CMK (cell line): ENCODE measurements around the gene HS6ST2.
A peak's percentile ranks its signal among the peaks of the same experiment; 100 is the strongest.

Experiments
- DNase-seq: peaks from one replicate; pipeline ENCODE4 v3.0.0-alpha.2; 2010; ENCODE audit warnings: low read depth

HS6ST2 gene

DNA sequence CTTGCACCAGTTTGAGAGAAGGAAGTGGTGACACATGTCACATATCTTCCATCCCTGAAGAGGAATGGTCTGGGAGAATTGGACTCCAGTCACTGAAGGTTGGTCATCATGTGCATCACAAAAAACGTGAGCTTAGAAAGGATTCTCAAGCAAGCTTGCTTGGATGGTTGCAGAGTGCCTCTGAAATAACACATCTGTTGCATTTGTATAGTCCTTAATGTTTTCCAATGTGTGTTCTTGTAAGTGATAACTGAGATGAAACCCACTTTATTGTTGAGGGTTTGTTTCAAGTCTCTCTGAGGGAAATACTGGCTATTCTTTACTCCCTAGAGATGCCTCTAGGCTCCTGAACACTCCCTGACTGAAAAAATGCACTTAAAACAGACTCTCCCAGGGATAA lies 285.1 kb downstream of the HS6ST2 start:
- no peak for DNase-seq

DNA sequence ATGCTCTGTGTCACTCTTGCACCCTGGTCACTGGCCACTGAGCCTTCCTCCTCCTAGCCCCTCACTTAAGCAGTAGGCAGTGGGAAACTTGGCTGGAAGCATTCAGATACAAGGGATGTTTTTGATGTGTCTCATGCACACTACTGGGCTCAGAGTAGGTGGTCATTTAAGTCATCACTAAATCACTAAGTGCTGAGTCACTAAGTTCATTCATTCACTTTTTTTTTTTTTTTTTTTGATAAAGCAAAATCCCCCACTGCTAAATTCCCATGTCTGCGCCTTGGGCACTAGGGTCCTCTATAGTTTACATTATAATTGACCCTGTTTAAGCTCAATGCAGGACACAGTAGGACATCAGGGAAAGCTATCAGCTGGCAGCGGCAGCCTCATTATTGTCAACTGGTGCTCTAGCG lies 287.2 kb downstream of the HS6ST2 start:
- no peak for DNase-seq

DNA sequence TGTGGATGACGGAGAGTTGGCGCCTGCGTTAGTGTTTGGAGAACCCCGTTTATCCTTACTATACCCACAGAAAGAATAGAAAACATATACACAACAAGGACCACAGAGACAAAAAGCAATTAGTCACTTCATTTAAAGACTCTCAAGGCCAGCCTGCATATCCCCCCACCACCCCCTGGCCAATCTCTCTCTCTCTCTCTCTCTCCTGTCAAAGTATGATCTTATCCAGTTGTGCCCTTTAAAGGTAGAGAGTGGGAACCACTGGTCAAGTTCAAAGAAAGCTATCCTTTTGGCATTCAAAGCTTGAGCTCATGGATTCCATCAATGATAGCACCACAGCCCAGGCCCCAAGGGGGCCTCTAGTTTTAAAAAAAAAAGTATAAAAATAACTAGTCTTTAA lies 289.3 kb downstream of the HS6ST2 start:
- DNase-seq = no peak

DNA sequence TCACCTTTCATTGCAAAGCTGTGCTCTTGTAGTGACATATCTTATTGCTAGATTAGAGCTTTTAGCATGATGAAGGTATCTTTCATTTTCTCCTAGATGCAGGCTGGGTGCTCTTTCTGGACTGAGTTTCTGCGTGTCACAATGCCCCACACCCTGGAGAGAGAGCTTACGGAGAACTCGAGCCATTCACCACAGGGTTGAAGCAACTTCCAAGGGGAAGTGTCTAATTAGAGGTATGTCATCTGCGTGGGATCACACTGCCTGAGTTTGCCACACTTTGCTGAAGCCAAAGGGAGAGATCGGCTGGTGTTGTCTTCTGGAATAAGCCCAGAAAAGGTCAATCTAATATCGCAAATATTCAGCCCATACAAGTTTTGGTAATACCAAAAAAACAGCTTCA lies 290.3 kb downstream of the HS6ST2 start:
- no peak for DNase-seq

DNA sequence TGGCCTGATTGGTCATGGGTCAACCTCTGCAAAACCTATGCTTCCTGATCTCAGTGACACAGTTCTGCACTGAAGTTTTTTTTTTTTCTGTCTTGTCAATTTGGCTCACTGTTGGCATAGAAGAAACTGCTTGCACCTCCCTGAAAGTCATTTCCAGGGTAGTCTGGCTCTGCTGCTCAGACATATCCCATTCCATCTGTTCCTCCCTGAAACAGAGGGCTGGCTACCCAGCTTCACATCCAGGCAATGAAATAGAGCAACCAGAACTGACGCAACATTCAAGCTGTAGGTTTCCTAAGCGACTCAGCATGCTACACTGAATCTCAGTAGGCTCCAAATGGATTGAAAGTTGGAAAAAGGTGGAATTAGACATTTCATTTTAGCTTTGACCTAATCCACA lies 292.8 kb downstream of the HS6ST2 start:
- no peak for DNase-seq

DNA sequence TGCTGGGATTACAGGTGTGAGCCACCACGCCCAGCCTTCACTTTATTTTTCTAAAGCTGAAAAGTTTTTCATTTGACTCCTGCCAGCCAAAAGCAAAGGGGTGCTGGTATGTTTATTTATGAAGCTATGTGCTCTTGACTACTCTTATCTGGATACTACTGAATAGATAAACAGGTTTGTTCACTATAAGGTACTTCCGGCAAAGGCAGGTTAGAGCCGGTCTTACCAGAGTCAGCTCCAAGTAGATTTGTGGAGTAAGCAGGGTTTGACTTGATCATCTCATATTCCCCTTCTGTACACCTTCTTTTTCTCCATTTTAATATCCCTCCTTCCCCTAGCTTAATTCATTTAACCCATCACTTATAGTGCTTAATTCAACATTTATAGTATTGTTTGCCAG lies 294.2 kb downstream of the HS6ST2 start:
- no peak for DNase-seq

DNA sequence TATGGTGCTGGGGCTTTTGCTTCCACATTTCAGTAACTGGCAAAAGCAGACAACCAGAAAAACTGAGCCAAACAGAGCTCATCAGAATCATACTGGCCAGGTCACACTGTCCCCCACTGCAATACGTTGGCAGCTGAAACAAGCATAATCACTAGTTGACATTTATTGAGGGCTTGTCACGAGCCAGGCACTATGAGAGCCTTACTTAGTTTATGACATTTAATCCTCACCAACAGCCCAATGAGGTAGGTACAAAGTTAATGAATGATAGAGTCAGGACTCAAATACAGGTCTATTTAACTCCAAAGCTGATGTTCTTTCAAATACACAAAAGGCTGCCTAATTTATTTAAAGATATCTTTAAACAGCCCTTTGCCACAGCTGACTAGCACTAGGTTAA lies 295.6 kb downstream of the HS6ST2 start:
- no peak for DNase-seq

DNA sequence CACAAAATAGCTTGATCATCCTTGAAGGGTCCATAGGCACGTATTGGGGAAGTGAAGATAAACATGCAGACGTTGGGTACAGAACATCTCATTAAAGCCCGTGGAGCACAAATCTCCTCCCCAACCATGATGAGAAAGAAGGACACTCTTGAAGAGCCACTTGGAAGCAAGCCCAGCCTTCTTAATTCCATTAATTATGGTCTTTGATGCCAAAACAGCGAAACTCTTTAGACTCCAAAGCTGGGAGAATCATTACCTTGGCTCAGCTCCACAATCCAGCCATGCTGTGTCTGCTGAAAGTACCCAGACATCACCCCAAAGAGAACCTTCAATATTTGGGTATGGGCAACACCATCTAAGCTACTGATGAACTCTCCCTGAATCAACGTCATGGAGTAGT lies 300.6 kb downstream of the HS6ST2 start:
- no peak for DNase-seq

DNA sequence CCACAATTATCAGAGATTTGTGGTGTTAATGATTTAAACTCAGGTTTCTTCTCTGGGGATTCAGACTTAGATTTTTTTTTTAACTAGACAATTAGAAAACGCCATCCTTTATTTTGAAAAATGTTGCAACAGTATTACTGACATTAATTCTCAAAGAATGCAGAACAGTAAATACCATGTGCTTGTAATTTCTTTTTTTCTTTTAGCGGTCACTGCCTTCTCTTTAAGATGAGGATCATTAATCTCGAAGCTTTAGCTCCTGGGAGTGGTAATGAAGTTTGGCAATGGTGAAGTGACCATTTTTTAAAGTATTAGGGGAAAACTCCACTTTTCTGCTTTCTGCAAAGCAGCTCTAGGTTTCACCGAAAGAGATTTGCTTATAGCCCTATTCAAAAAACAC lies 305.6 kb downstream of the HS6ST2 start:
- no peak for DNase-seq

DNA sequence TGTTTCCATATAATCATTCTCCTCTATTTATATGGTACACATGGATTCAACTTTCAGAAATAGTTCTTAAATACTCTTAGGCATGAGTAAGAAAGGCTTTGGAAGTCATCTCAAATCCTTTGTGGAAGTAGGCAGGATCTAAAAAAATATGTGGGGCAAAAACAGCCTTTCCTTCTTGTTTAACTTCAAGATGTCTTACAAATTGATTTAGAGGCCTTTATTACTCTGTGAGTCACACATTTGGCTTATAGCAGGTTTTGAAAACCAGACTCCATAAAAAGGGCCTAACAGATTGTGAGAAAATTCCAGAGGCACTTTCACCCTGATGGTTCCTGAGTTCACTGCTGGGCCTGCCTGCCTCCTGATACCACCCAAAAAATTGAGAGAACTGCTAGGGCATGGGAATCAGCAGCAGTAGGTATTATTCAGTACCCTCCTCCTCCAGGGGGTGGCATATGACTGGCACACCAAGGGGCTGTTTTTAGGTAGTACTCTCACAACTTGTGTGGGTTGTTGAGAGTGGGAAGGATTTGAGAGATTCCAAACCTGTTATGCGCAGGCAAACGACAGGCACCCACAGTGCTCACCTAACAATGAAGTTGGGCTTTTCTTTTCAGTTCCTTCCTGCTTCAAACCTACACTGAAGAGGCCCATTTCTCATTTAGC lies 306.9 kb downstream of the HS6ST2 start:
- no peak for DNase-seq

DNA sequence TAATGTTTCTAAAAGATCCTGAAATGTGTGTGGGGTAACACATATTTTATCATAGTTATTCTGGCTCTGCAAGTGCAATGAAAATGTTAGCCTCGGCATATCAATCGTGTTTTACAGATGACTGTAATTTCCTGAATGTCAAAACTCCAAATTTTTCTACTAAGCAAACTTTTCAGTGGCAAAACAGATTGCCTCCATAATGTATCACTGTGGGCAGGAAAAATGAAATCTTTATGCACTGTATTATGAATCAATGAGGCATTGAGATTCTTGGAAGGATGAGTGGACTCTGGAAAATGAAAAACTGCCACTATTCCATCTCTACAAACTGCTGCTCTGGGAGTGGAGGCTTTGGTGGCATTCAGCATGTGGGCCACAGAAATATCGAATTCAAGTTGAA lies 309.5 kb downstream of the HS6ST2 start:
- no peak for DNase-seq

DNA sequence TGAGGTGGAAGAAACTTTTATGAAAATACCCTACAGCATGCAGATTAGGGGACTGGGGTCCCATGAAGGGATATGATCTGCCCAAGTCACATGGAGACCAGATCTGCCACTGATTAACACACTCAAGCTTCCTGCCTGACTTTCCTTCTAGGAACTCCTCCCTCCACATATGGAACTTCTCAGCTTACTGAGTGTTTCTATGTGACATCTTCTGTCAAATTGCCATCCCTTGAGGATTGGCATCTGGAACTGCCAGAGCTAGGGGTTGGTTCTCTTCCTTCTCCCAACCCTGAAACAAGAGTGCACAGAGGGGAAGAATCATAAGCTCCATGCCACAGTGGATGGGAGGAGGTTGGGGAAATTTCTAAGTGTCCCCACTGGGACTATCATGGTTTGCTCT lies 319.0 kb downstream of the HS6ST2 start:
- no peak for DNase-seq

DNA sequence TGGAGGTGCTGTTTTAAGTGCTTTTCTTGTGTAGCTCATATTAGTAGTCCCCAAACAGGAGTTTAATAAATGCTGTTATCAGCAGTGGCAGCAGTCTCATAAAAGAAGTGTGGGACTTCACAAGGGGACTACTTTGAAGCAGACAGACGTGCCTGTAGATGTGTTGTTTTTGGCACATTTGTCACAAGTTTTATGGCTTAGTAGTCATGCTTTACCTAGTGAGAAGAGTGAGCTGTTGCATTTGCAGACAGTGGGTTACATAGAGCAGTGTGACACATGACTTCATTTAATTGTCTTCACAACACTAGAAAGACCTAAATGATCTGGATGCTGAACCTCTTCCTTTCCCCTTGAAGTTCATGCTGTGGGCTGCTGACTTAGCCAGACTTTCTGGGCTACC lies 320.1 kb downstream of the HS6ST2 start:
- no peak for DNase-seq

DNA sequence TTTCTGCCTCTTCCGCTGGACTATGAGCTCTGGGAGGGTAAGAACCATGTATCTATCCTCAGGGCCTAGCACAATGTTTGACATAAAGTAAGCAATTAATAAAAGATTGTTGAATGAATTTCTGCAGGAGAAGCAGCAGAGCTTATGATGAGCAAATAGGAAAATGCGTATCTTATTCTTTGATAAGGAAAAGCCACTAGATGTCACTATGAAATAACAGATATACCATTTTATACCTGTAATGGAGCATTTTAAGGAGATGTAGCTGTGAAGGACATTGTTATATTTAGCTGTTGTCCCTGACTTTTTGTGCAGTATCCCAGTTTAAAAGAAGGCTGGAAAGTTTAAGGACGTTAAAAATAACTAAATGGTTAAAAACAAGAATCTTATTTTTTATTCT lies 322.3 kb downstream of the HS6ST2 start:
- DNase-seq = no peak

DNA sequence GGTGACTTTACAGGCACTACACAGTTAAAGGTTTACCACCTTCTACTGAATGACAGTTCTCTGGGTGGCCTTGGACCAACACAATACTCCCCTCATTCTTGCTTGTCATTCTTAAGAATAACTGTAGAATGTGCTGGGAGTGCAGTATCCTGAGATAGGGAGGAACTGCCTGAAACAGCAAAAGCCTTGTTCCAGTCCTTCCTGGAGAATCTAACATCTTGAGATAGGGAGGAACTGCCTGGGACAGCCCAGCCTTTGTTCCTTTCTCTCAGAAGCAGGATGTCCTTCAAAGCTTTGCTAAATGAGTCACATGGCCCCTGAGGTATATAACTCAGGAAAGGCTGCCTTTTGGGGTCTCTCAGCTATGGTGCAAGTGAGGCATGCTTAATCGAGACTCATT lies 323.9 kb downstream of the HS6ST2 start:
- DNase-seq = no peak

DNA sequence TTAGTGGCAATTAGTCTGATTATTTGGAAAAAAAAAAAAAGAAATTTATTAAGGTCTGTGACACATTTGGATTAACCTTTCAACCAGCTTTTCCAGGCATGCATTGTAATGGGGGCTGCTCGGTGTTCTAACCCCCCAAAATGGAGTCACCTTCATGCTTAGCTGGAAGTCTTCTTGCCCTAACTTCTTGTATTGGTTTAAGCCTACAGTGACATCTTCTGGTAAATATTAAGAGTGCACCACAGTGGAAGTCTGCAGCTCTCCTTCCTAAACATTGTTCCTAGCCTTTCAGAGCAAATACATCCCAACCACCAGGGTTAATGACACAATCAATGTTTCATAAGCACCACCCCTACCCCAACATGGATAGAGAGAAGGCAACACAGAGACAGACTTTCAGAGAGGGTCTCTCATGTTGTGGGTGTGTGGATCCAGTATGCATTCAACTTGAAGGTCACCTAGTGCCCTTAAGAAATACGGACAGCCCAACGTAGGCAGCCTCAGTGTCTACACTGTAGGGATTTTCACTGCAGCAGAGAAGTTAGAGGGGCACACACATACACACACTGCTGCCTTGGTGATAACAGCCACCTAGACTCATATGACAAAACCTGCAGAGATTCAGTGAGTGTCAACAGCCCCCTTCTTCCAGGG lies 326.7 kb downstream of the HS6ST2 start:
- no peak for DNase-seq

DNA sequence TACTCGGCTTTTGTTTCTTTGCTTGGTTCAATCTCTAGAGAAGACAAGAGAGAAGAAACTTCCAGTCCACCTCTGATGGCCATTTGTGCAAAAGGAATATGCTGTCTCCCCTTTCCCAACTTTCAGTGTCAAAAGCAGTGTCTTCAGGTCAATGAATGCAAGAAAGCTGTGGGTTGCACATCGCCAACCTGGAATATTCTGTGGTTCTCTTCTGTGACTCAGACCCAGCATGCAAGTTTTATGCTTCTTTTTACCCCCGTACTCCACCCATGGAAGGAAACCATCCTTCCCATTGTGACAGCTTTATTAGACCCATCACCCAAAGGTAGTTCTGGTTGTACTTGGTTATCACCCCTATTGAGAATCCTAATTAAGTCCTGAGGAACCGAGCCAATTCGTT lies 334.0 kb downstream of the HS6ST2 start:
- DNase-seq = no peak

DNA sequence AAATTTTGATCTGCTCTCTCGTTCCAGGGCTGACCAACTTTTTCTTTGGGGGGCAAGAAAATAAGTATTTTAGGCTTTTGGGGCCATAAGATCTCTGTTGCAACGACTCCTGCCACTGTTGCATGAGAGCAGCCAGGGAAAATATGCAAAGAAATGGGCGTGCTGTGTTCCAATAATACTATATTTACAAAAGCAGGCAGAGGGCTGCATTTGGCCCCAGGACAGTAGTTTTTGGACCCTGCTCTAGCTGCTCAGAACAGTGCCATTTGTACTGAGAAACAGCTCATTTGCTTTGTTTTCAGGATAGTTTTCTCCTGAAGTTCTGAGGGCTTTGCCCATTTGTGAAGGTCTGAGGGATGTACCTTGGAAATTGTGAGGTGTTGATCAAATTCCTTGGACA lies 334.5 kb downstream of the HS6ST2 start:
- DNase-seq = no peak

DNA sequence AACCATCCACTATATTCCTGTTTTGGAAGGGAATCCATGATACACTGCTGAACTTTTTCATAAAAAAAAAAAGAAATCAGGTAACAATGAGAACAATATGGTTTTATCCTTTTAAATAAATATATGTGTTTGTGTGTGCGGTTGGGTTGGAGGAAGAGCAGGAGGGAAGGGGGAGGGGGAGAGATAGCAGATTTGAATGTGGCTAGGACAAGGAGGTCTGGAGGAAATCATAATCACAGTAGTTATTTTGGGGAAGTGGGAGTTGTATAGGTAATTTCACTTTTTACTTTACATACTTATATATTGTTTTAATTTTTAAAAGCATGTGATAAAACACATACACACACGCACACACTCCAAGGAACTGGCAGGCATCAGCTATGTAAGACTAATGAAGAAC lies 335.1 kb downstream of the HS6ST2 start:
- DNase-seq = no peak

DNA sequence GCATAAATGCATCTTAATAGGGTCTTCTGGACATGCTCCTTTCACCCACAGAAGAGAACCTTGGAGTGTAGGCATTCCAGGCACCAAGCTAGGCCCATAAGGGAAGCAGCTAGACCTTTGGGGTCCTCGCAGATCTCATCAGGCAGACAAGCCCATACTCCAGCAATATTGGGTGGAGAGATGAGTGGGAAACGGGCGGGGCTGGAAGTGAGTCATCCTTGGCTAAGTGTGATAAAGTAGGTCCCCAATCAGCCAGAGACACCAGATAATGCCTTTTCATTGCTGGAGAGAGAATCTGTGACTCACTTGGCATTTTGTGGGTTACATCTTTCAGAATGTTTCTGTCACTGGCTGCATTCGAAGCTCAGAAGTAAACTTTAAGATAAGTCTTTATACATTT lies 336.3 kb downstream of the HS6ST2 start:
- peak; percentile 21 for DNase-seq

DNA sequence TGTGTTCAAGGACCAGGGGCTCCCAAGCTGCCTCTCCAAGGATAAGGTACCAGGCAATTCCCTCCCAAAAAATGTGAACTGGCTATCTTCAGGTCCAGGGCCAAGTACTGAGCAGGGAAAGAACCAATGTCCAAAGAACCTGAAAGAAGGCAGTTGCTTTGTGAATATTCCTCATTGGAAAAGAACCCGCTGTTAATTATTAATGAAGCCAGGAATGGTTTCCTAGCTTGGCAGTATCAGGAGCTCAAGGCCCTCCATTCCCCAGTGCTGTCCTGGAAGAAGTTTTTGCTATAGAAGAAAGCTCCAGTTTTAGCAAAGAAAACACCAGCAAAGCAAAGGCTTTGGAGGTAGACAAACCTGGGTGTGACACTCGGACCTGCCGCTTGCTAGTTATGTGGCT lies 339.6 kb downstream of the HS6ST2 start:
- DNase-seq = no peak

DNA sequence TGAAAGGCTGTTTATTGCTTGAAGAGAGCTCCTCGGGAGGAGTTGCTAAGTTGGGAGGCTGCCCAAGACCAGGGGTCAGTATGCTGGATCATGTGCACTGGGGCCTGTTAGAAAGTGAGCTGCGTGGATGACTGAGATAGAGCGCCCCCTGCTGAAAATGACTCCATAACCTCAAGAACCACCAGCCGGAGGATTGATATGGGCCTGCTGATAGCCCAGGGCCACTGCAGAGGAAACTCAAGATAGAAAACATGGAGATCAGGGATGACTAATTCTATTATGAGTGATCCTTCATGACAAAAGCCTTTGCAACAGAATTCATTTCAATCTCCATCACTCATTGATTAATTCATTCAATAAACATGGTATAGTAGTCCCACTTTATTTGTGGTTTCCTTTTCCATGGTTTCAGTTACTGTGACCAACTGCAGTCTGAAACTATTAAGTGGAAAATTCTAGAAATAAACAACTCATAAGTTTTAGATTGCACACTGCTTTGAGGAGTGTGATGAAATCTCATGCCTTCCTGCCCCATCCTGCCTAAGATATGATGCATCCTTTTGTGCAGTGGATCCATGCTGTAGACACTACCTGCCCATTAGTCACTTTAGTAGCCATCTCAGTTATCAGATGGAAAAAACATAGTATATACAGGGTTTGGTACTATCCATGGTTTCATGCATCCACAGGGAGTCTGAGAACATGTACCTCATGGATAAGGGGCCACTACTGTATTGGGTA lies 342.9 kb downstream of the HS6ST2 start:
- DNase-seq = peak; percentile 18

DNA sequence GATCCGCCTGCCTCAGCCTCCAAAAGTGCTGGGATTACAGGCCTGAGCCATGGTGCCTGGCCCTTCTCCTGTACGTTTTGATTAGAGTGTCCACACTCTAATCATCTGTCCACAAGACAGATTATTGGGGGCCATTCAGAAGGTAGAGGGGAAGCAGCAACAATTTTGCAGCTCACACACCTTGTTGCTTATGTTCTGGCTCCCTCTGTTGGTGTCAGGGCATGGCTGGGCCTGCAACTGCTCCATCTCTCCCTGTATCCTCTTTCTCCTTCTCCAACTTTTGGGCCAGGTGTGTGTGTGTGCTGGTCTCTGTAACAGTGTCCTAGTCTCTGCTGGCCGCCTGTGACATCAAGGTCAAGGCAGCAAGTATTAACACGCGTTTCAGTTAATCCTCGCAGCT lies 344.1 kb downstream of the HS6ST2 start:
- DNase-seq = no peak

DNA sequence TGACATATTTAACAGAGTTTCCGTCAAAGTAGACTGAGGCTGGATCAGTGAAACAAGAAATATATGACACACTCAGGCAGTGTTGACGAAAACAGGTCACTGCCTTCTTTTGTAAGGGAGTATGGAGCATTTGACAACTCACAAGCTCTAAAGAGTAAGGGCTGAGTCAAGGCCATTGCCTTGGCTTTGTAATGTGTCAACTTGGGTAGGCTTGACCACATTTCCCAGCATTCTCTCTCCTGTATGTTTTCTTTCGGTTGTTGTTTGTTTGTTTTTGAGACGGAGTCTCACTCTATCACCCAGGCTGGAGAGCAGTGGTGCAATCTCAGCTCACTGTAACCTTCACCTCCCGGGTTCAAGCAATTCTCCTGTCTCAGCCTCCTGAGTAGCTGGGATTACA lies 344.6 kb downstream of the HS6ST2 start:
- DNase-seq = no peak
